Cardiac muscle cell (in vitro differentiated cells and primary cell): ENCODE measurements around the gene ADAP1. TPM values are rescaled to one million over a fixed set of nuclear protein-coding genes. Genes with fewer than 3 reads are reported as not detected.

Experiments used
- DNase-seq, 2 donors: peaks; one replicate each; pipeline versions ENCODE4 v3.0.0 to v3.0.0-alpha.2; 2010 to 2017; ENCODE audit warnings: low read depth in 1 of 2, low spot score in 1 of 2
- H3K27ac ChIP-seq: fragments of 200-600 bp; sonication (generic); 2 replicates; pipeline ENCODE4 v1.5.1; 2016
- H3K27me3 ChIP-seq: fragments of 200-600 bp; sonication (generic); 2 replicates; pipeline ENCODE4 v1.6.0; 2016; ENCODE audit warnings: control low read depth
- H3K36me3 ChIP-seq: fragments of 200-600 bp; sonication (generic); 2 replicates; pipeline ENCODE4 v1.5.1; 2016; ENCODE audit warnings: control low read depth
- H3K4me1 ChIP-seq: fragments of 200-600 bp; sonication (generic); 2 replicates; pipeline ENCODE4 v1.8.1; 2017; ENCODE audit warnings: low read depth, mild to moderate bottlenecking, mixed run types
- H3K4me3 ChIP-seq: fragments of 200-600 bp; sonication (generic); 2 replicates; pipeline ENCODE4 v1.5.1; 2016; ENCODE audit warnings: mild to moderate bottlenecking
- H3K9me3 ChIP-seq: fragments of 200-600 bp; sonication (generic); 2 replicates; pipeline ENCODE4 v1.5.1; 2017; ENCODE audit warnings: low read depth, mild to moderate bottlenecking, control low read depth
- polyA plus RNA-seq: library from polyadenylated mRNA; unstranded; fragments of >200 nt; fragmentation: Nextera tagmentation; extraction: Ambion mirVana; gene quantifications from 2 replicates; pipeline ENCODE4 v1.2.1, GENCODE V29; 2016
- total RNA-seq: library from RNA; depleted of rRNA; stranded (reverse); fragments of >200 nt; gene quantifications from 2 replicates; pipeline ENCODE4 v1.2.3, GENCODE V29; 2016
- TF ChIP-seq, protein P1 (sequence below): IDR thresholded peaks from 2 replicates; pipeline ENCODE4 v1.5.1; 2012; ENCODE audit warnings: low read depth, mild to moderate bottlenecking, low read length

The ADAP1 gene
- total and polyA plus RNA-seq, 2 experiments from 2014 or later = 12.0 to 14.4 TPM

DNA sequence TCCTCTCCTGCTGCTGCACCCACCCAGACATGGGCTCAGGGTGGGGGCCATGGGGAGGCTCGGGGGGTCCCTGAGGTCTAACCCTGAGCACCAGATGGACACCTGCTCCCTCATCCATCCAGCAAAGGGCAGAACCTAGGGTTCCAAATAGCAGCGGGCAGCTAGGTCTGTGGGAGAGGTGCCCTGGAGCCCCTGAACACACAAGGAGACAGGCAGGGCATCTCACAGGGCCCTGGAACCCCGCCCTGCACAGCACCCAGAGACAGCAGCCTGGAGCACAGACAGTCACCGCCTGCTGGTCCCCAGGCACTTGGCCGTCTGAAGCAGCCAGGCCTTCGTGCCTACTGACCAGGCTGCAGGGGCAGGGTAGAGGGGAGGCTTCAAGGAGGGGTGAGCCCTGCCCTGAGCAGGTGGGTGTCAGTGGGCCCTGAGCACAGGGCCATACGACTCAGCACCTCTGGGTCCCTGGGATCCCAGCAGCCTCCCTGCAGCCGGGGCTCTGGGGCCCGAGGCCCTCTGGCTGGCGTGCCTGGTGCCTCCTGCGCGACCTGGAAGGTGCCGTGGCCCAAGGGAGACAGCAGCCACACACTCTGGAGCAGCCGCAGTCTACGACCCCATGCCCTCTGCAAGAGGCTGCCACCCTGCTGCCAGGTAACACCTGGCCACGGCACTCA is 39.8 kb downstream of the ADAP1 start:
- Histone ChIP-seq H3K4me3 (no peak overlapping the region), H3K27me3 (peaks cover 2% of the 10 kb centered on the region), H3K4me1 (no peaks in the 10 kb centered on the region), H3K27ac (no peak overlapping the region), H3K9me3 (no peaks in the 10 kb centered on the region), H3K36me3 (no peaks in the 10 kb centered on the region)
- DNase-seq = no peak
- TF ChIP-seq, protein P1, sequence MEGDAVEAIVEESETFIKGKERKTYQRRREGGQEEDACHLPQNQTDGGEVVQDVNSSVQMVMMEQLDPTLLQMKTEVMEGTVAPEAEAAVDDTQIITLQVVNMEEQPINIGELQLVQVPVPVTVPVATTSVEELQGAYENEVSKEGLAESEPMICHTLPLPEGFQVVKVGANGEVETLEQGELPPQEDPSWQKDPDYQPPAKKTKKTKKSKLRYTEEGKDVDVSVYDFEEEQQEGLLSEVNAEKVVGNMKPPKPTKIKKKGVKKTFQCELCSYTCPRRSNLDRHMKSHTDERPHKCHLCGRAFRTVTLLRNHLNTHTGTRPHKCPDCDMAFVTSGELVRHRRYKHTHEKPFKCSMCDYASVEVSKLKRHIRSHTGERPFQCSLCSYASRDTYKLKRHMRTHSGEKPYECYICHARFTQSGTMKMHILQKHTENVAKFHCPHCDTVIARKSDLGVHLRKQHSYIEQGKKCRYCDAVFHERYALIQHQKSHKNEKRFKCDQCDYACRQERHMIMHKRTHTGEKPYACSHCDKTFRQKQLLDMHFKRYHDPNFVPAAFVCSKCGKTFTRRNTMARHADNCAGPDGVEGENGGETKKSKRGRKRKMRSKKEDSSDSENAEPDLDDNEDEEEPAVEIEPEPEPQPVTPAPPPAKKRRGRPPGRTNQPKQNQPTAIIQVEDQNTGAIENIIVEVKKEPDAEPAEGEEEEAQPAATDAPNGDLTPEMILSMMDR = no peak

DNA sequence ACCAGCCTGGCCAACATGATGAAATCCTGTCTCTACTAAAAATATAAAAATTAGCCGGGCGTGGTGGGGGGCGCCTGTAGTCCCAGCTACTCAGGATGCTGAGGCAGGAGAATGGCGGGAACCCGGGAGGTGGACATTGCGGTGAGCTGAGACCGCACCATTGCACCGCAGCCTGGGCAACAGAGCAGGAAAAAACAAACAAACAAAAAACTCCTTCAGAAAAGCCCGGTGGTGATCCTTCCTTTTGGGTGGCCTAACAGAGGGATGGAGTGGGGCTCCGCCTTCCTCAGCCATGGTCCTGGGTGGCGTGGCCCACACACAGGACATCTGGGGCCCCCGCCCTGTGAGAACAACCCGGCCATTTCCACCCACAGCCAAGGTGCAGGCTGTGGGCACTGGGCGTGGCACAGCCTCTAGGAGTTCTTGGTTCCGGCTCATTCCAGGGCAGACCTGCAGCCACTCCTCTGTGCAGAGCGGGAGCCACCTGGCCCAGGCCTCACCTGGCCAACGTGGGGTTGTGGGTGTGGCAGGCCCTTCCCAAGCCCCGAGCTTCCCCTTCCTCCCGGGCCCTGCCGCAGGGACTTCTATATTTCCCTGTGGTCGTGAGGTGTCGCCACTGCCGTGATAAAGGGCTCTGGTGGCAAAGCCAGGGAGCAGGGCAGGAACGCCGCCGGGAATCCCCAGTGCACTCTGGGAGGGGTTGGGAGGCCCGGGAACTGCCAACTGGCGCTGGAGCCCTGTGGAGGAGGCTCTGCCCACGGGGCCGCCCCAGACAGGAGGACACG is 40.6 kb downstream of the ADAP1 start:
- H3K36me3 ChIP-seq = no peaks in the 10 kb centered on the region
- DNase-seq = no peak
- H3K4me1 ChIP-seq = no peaks in the 10 kb centered on the region
- TF ChIP-seq, protein P1 = no peak
- H3K9me3 ChIP-seq = no peaks in the 10 kb centered on the region
- peaks cover 6% of the 10 kb centered on the region for H3K27me3 ChIP-seq
- no peak overlapping the region for H3K4me3 ChIP-seq
- no peak overlapping the region for H3K27ac ChIP-seq

DNA sequence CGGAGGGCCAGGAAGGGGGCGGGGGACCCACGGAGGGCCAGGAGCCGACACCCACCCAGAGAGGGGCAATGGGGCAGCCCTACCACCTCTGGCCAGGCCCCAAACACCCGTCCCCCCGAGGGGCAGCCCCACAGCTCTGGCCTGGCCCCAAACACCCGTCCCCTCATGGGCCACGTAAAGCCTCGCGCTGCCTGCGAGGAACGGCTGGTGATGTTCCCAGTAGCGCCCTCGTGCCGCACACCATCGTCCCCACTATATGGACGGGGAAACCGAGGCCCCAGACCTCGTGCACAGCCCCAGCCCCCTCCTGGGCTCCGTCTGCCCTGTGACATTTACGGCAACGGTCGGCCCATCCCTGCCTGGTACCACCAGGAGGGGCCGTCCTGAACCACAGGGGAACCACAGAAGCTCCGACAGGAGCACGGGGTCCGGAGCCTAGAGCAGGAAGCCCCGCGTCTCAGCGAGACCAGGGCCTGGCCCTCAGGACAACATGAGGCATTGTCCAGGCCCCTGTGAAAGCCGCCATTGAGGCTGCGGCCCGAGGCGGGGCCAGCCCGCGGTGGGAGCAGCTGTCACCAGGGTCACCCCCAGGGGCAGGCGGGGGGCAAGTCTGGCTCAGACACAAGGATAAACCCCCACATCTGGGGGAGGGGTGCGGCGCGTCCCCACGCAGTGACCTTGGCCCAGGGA is 42.5 kb downstream of the ADAP1 start:
- DNase-seq = no peak
- no peak overlapping the region for H3K4me3 ChIP-seq
- H3K36me3 ChIP-seq = no peaks in the 10 kb centered on the region
- H3K27ac ChIP-seq = no peak overlapping the region
- H3K9me3 ChIP-seq = no peaks in the 10 kb centered on the region
- H3K27me3 ChIP-seq = peaks cover 6% of the 10 kb centered on the region
- H3K4me1 ChIP-seq = no peaks in the 10 kb centered on the region
- TF ChIP-seq, protein P1 = no peak

DNA sequence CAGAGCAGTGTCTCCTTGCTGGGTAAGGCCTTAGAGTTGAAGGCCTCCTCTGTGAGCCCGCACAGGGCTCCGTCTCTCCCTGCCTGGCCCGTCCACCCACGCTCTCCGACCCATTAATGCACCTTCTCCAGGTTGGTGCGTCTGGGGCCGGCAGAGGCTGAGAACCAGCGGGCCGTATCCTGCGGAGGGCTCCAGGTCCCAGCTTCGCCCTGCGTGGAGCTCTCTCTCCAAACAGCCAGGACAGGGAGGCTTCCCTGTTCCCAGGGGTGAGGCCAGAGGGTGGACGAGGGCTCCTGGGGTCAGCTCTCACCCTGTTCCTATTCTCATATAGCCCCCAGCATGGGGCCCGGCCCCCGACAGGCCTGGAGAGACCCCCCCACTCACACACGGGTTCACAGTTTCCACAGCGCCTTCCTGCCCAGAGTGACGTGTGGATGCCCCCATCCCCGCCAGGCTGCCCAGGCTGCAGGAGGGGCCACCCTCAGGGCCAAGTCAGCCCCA is 43.5 kb downstream of the ADAP1 start:
- peaks cover 6% of the 10 kb centered on the region for H3K27me3 ChIP-seq
- H3K4me1 ChIP-seq = no peaks in the 10 kb centered on the region
- H3K4me3 ChIP-seq = no peak overlapping the region
- H3K9me3 ChIP-seq = no peaks in the 10 kb centered on the region
- no peak for DNase-seq
- TF ChIP-seq, protein P1 = no peak
- H3K36me3 ChIP-seq = no peaks in the 10 kb centered on the region
- H3K27ac ChIP-seq = no peak overlapping the region

DNA sequence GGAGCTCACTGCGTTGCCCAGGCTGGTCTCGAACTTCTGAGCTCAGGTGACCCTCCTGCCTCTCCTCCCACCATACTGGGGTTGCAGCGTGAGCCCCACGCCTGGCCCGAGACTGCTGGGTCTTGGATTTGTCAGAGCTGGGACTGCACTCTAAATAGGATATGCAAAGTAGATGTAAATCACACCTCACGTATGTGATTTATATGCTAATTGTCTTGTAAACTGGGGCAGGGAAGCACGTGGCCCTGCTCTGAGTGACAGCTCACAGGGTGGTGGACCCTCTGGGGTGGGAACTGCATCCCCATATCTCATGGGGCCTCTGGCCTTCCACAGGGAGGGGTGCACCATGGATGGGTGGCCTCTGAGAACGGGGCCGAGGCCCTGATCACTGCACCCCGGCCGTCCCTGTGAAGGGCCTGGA is 44.0 kb downstream of the ADAP1 start:
- H3K27ac ChIP-seq = no peak overlapping the region
- TF ChIP-seq, protein P1 = no peak
- H3K4me1 ChIP-seq = no peaks in the 10 kb centered on the region
- no peaks in the 10 kb centered on the region for H3K36me3 ChIP-seq
- H3K9me3 ChIP-seq = no peaks in the 10 kb centered on the region
- H3K27me3 ChIP-seq = peaks cover 6% of the 10 kb centered on the region
- DNase-seq = no peak
- H3K4me3 ChIP-seq = no peak overlapping the region
